DND-41 (cell line): ENCODE measurements around the gene ENAH.

Experiments
- EZH2 ChIP-seq: IDR thresholded peaks from 3 replicates; pipeline ENCODE4 v1.6.1; 2012; ENCODE audit warnings: borderline replicate concordance, low read depth, mild to moderate bottlenecking, moderate library complexity, low read length, inconsistent platforms; ENCODE audit not compliant: severe bottlenecking
- TF ChIP-seq, protein P1 (sequence below): IDR thresholded peaks from 2 replicates; pipeline ENCODE4 v1.5.1; 2012; ENCODE audit warnings: borderline replicate concordance, low read length, moderate library complexity, mild to moderate bottlenecking; ENCODE audit not compliant: poor library complexity, severe bottlenecking; ENCODE audit errors: extremely low read depth

- TF ChIP-seq, protein P1, sequence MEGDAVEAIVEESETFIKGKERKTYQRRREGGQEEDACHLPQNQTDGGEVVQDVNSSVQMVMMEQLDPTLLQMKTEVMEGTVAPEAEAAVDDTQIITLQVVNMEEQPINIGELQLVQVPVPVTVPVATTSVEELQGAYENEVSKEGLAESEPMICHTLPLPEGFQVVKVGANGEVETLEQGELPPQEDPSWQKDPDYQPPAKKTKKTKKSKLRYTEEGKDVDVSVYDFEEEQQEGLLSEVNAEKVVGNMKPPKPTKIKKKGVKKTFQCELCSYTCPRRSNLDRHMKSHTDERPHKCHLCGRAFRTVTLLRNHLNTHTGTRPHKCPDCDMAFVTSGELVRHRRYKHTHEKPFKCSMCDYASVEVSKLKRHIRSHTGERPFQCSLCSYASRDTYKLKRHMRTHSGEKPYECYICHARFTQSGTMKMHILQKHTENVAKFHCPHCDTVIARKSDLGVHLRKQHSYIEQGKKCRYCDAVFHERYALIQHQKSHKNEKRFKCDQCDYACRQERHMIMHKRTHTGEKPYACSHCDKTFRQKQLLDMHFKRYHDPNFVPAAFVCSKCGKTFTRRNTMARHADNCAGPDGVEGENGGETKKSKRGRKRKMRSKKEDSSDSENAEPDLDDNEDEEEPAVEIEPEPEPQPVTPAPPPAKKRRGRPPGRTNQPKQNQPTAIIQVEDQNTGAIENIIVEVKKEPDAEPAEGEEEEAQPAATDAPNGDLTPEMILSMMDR, result no peak
- no peak for TF ChIP-seq EZH2
Observed at GRCh38 chr1:225631021-225631663, 21.8 kb downstream of the ENAH start.
